GM15510 (cell line): ENCODE data around the gene GGA3.

Experiments
- POLR2A ChIP-seq: IDR thresholded peaks from 3 replicates; pipeline ENCODE4 v1.6.1; 2011; ENCODE audit warnings: borderline replicate concordance; ENCODE audit not compliant: insufficient read length; ENCODE audit errors: extremely low read depth

GGA3 gene

GRCh38 chr17:75285123-75285522, 23.7 kb upstream of the GGA3 start:
- no peak for TF ChIP-seq POLR2A

GRCh38 chr17:75277664-75278071, 16.3 kb upstream of the GGA3 start:
- no peak for TF ChIP-seq POLR2A

- no peak for TF ChIP-seq POLR2A
Observed at GRCh38 chr17:75273977-75274708, 12.7 kb upstream of the GGA3 start.

- no peak for TF ChIP-seq POLR2A
Observed at GRCh38 chr17:75272848-75273184, 11.4 kb upstream of the GGA3 start.

GRCh38 chr17:75271955-75272847, 10.8 kb upstream of the GGA3 start:
- no peak for TF ChIP-seq POLR2A

GRCh38 chr17:75271233-75271954, 10.0 kb upstream of the GGA3 start:
- peak; percentile 81 for TF ChIP-seq POLR2A

GRCh38 chr17:75270966-75271232, 9.5 kb upstream of the GGA3 start, which contains the start of gene MIF4GD:
TSS of gene MIF4GD (minus strand) at chr17:75271231. CDS start at chr17:75270195, 1,036 bp downstream.
- TF ChIP-seq POLR2A, result no peak

GRCh38 chr17:75270218-75270965, 9.0 kb upstream of the GGA3 start:
- TF ChIP-seq POLR2A, result peak; percentile 36

- no peak for TF ChIP-seq POLR2A
Observed at GRCh38 chr17:75269844-75270217, 8.4 kb upstream of the GGA3 start.

- no peak for TF ChIP-seq POLR2A
Observed at GRCh38 chr17:75267411-75268232, 6.2 kb upstream of the GGA3 start.

GRCh38 chr17:75267153-75267410, 5.7 kb upstream of the GGA3 start:
- no peak for TF ChIP-seq POLR2A

GRCh38 chr17:75266316-75267152, 5.1 kb upstream of the GGA3 start:
- no peak for TF ChIP-seq POLR2A

- no peak for TF ChIP-seq POLR2A
Observed at GRCh38 chr17:75265614-75266315, 4.4 kb upstream of the GGA3 start.
